ENCODE results near the gene PKDCC. TPM values are rescaled to one million over a fixed set of nuclear protein-coding genes. Genes with fewer than 3 reads are reported as not detected.
A peak's percentile ranks its signal among the peaks of the same experiment; 100 is the strongest.

The PKDCC gene
- total RNA-seq, 4 donors from 2014 or later = 5.9 to 21.4 (median 12.7) TPM

DNA sequence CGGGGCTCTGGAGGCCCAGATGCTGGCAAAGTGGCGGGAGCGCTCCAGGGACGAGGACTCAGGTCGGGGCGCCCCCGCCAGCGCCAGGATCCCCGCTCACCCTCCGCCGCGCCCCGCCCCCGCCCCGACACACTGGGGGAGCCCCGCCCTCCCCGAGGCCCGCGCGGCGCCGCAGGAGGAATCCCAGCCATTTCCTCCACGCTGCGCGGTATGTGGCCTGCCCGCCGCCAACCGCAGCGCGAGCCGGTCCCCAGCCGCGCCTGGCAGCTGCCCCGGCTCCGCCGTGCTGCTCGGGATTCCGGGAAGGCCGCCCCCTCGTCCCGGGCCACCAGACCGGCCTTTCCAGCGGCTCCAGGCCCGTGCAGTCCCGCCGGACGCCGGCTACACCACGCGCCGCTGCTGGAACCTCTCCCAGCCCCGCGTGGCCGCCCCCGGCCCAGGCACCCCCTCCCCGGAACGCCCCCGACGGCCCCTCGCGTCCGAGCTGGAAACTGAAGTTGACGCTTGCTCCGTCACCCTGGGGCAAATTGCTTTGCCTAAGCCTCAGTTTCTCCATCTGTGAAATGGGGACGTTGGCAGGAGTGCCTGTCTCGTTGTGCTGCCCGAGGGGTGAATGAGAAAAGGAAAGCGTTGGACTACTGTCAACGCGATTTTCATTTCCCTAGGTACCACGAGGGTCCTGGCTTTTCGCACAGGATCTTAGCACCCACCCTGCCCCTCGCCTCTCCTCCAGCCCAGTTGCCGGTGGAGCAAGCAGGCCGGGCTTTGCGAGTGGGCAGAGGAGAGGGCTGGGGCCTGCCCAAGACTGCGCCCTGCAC is 53.6 kb downstream of the PKDCC start:
- DNase-seq = peak; percentile 64 to 67
- Histone ChIP-seq H3K36me3 (no peaks in the 10 kb centered on the region), H3K9me3 (no peaks in the 10 kb centered on the region), H3K4me1 (peaks cover 13 to 39% of the 10 kb centered on the region in 2 donors), H3K27me3 (no peaks in the 10 kb centered on the region), H3K4me3 (replicated peaks in 1 of 3) (peak overlapping the region in 1 of 3 donors; percentile 33), H3K27ac (peak overlapping the region; percentile 84 to 92 (median 90))
- WGBS, 2 donors = 26 to 42% methylated on average over 14 to 16 of the region's 77 CpGs
- intact Hi-C loops (cut with DNase I) = loop anchor here (10.0 kb wide), 1 partner anchor 63 kb away; the partner anchor contains the start of gene EML4
- TF ChIP-seq, protein P1, sequence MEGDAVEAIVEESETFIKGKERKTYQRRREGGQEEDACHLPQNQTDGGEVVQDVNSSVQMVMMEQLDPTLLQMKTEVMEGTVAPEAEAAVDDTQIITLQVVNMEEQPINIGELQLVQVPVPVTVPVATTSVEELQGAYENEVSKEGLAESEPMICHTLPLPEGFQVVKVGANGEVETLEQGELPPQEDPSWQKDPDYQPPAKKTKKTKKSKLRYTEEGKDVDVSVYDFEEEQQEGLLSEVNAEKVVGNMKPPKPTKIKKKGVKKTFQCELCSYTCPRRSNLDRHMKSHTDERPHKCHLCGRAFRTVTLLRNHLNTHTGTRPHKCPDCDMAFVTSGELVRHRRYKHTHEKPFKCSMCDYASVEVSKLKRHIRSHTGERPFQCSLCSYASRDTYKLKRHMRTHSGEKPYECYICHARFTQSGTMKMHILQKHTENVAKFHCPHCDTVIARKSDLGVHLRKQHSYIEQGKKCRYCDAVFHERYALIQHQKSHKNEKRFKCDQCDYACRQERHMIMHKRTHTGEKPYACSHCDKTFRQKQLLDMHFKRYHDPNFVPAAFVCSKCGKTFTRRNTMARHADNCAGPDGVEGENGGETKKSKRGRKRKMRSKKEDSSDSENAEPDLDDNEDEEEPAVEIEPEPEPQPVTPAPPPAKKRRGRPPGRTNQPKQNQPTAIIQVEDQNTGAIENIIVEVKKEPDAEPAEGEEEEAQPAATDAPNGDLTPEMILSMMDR (IDR thresholded peaks at IDR 0.05) = no peak
- peak in 1 of 2 donors; percentile 52 for TF ChIP-seq POLR2A (IDR thresholded peaks at IDR 0.05)

DNA sequence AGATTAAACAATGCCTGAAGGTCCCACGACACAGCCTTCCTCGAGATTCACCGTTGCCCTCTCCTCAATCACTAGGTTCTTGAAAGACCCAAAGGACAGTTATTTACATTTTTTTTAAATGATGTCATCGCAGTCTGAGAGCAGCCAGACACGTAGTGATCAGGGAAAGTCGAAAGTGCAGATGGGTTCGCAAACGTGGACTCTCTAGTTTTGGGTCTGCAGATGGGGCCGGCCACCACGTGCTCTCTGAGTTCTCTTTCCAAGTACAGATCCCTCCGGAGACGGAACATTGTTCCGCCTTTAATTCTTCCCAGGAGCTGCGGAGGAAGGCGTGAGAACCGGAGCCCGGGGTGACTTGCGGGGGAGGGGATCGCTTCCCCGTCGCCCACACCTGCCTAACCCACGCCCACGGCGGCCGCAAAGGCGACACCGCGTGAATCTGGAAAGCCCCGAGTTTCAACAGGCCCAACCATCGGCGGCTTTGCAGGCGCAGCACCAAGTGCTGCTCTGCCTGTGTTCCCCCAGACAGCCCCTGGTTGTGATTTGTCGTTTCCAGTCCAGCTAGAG is 54.3 kb downstream of the PKDCC start:
- peak; percentile 65 to 66 for DNase-seq
- Histone ChIP-seq H3K27me3 (no peaks in the 10 kb centered on the region), H3K4me1 (peaks cover 13 to 39% of the 10 kb centered on the region in 2 donors), H3K4me3 (replicated peaks in 1 of 3) (peak overlapping the region in 1 of 3 donors; percentile 17), H3K36me3 (no peaks in the 10 kb centered on the region), H3K9me3 (no peaks in the 10 kb centered on the region), H3K27ac (peak overlapping the region; percentile 84 to 92 (median 90))
- WGBS, 2 donors = 10 to 16% methylated on average over 22 to 31 of the region's 33 CpGs
- intact Hi-C loops (cut with DNase I) = loop anchor here (10.0 kb wide), 1 partner anchor 63 kb away; the partner anchor contains the start of gene EML4
- TF ChIP-seq POLR2A (IDR thresholded peaks at IDR 0.05) = no peak
- TF ChIP-seq, protein P1 (IDR thresholded peaks at IDR 0.05) = no peak

DNA sequence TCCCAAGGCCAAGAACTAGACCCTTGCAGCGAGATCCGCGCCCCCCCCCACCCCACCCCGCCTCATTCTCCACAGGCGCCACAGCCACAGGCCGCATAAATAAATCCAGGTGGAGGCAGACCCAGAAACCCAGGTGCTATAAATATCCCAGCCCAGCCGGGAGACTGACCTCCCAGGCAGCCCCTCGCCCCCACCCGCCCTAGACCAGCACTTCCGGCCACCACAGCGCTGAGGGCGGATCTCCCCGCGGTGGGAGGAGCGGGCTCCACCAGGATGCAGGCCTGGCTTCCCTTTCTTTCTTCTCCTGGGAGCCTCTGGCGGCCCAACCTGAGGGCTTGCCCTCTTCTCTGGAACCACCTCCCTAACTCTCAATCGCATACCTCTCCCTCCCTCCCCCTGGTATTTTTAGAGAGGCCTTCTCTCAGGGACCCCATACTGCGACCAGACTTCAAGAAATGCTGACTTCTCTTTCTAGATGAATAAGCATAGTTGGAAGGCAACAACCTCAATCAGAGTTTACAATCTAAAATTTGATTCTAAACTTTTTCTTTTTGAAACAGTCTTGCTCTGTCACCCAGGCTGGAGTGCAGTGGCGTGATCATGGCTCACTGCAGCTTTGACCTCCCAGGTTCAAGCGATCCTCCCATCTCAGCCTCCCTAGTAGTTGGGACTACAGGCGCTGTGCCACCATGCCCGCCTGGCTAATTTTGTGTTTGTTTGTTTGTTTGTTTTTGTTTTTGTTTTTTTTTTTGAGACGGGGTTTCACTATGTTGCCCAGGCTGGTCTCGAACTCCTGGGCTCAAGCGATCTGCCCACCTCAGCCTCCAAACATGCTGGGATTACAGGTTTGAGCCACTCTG is 55.0 kb downstream of the PKDCC start:
- H3K4me3 ChIP-seq (replicated peaks in 1 of 3) = peak overlapping the region in 1 of 3 donors; percentile 17
- H3K36me3 ChIP-seq = no peaks in the 10 kb centered on the region
- peaks cover 13 to 39% of the 10 kb centered on the region in 2 donors for H3K4me1 ChIP-seq
- TF ChIP-seq POLR2A (IDR thresholded peaks at IDR 0.05) = peak in 1 of 2 donors; percentile 55
- TF ChIP-seq, protein P1 (IDR thresholded peaks at IDR 0.05) = no peak
- peak; percentile 87 to 89 for DNase-seq
- intact Hi-C loops (cut with DNase I) = loop anchor here (10.0 kb wide), 1 partner anchor 62 kb away; the partner anchor contains the start of gene EML4
- H3K27me3 ChIP-seq = no peaks in the 10 kb centered on the region
- 35 to 47% methylated on average over 17 to 23 of the region's 25 CpGs for WGBS, 2 donors
- peak overlapping the region; percentile 84 to 92 (median 90) for H3K27ac ChIP-seq
- H3K9me3 ChIP-seq = no peaks in the 10 kb centered on the region

DNA sequence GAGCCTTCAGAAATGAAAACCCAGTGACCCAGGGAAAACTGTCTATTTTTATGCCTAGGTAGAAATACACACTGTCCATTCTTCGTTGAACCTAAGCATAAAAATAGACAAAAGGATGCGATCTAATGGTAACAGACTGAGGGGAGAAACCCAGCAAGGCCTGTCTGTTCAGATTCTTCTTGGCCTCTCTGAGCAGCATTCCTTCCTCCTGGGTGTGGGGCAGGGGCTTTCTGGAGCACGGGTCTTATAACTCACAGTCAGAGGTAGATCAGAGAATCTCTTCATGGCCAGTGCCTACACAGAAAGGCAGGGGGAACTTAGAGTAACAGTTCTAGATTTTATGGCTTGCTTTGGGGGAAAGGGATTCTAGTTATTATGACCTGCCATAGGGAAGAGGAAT is 56.0 kb downstream of the PKDCC start:
- DNase-seq = no peak
- Histone ChIP-seq H3K4me1 (peaks cover 13 to 38% of the 10 kb centered on the region in 2 donors), H3K27me3 (no peaks in the 10 kb centered on the region), H3K9me3 (no peaks in the 10 kb centered on the region), H3K36me3 (no peaks in the 10 kb centered on the region), H3K27ac (no peak overlapping the region), H3K4me3 (replicated peaks in 1 of 3) (no peak overlapping the region)
- no peak for TF ChIP-seq POLR2A (IDR thresholded peaks at IDR 0.05)
- TF ChIP-seq, protein P1 (IDR thresholded peaks at IDR 0.05) = no peak
- 54 to 77% methylated on average over 3 of the region's 3 CpGs for WGBS, 2 donors
- intact Hi-C loops (cut with DNase I) = loop anchor here (10.0 kb wide), 1 partner anchor 61 kb away; the partner anchor contains the start of gene EML4
